Testis (tissue), 3 donors: ENCODE measurements around the gene HRH1. TPM values are rescaled to one million over a fixed set of nuclear protein-coding genes. Genes with fewer than 3 reads are reported as not detected.

Source experiments
- DNase-seq: peaks from one replicate; pipeline ENCODE4 v3.0.0-alpha.2; 2019
- H3K27ac ChIP-seq, 2 donors: fragments of 200-600 bp; sonication (generic); one replicate each; pipeline ENCODE4 v1.5.1; 2019
- H3K27me3 ChIP-seq: fragments of 200-600 bp; sonication (generic); one replicate; pipeline ENCODE4 v1.5.1; 2019
- H3K36me3 ChIP-seq: fragments of 200-600 bp; sonication (generic); one replicate; pipeline ENCODE4 v1.5.1; 2017; ENCODE audit warnings: low read depth; ENCODE audit errors: missing control alignments
- H3K4me1 ChIP-seq: fragments of 200-600 bp; sonication (generic); one replicate; pipeline ENCODE4 v1.5.1; 2019
- H3K4me3 ChIP-seq, 2 donors: fragments of 200-600 bp; sonication (generic); one replicate each; pipeline ENCODE4 v1.5.1; 2017 to 2019
- H3K9me3 ChIP-seq: fragments of 200-600 bp; sonication (generic); one replicate; pipeline ENCODE4 v1.5.1; 2017
- POLR2A ChIP-seq: fragments of 450-650 bp; IDR thresholded peaks from one replicate; pipeline ENCODE4 v1.6.1; 2017; ENCODE audit warnings: antibody characterized with exemption, mild to moderate bottlenecking, moderate library complexity
- WGBS, 2 donors: methylation state at CpG; one replicate each; pipeline ENCODE4 v1.1.5; 2018; 5-methylcytosine and 5-hydroxymethylcytosine counted together
- intact Hi-C: fragments of 100-400 bp; cut with DNase I; formaldehyde crosslinking; loops from one replicate; pipeline ENCODE4 v1.15.1; 2023; ENCODE audit warnings: low total_unique reads
- polyA plus RNA-seq: library from polyadenylated mRNA; stranded (reverse); fragments of 350-450 nt; fragmentation: Illumina TruSeq; extraction: RNeasy Lipid Tissue Mini Kit (QIAGEN cat#74804); gene quantifications from one replicate; pipeline ENCODE4 v1.2.3, GENCODE V29; 2014; ENCODE audit warnings: low read depth, low replicate concordance; ENCODE audit not compliant: insufficient read depth
- total RNA-seq, 2 donors: library from RNA; depleted of rRNA; stranded (reverse); fragments of >200 nt; gene quantifications; one replicate each; pipeline ENCODE4 v1.2.3, GENCODE V29; 2016
- TF ChIP-seq, protein P1 (sequence below), 3 experiments: fragments of 450-650 bp in 2 of 3; fragments of 200-600 bp in 1 of 3; sonication (generic) in 1 of 3; IDR thresholded peaks; one replicate each; pipeline ENCODE4 v1.5.1; 2016 to 2019; ENCODE audit warnings: antibody characterized with exemption in 3 of 3, mild to moderate bottlenecking in 2 of 3, moderate library complexity in 1 of 3

The HRH1 gene
- total and polyA plus RNA-seq, 3 donors from 2014 or later = 1.6 to 3.2 (median 2.5) TPM

GRCh38 chr3:11238880-11239279 is 84.6 kb downstream of the HRH1 start:
- WGBS, 2 donors = 88 to 92% methylated on average over 1 of the region's 1 CpG

GRCh38 chr3:11239796-11240195 is 85.5 kb downstream of the HRH1 start:
- no peak for DNase-seq
- Histone ChIP-seq H3K4me3 (no peak overlapping the region), H3K27ac (no peak overlapping the region), H3K36me3 (no peaks in the 10 kb centered on the region), H3K27me3 (no peaks in the 10 kb centered on the region), H3K9me3 (no peaks in the 10 kb centered on the region), H3K4me1 (no peaks in the 10 kb centered on the region)
- 30 to 33% methylated on average over 1 of the region's 1 CpG for WGBS, 2 donors
- TF ChIP-seq, protein P1, sequence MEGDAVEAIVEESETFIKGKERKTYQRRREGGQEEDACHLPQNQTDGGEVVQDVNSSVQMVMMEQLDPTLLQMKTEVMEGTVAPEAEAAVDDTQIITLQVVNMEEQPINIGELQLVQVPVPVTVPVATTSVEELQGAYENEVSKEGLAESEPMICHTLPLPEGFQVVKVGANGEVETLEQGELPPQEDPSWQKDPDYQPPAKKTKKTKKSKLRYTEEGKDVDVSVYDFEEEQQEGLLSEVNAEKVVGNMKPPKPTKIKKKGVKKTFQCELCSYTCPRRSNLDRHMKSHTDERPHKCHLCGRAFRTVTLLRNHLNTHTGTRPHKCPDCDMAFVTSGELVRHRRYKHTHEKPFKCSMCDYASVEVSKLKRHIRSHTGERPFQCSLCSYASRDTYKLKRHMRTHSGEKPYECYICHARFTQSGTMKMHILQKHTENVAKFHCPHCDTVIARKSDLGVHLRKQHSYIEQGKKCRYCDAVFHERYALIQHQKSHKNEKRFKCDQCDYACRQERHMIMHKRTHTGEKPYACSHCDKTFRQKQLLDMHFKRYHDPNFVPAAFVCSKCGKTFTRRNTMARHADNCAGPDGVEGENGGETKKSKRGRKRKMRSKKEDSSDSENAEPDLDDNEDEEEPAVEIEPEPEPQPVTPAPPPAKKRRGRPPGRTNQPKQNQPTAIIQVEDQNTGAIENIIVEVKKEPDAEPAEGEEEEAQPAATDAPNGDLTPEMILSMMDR (IDR thresholded peaks at IDR 0.05) = no peak
- TF ChIP-seq POLR2A = no peak
- intact Hi-C loops = no loop called here

More at GRCh38 chr3:11238880-11239279, 84.6 kb downstream of the HRH1 start:
- no peaks in the 10 kb centered on the region for H3K36me3 ChIP-seq
- TF ChIP-seq POLR2A = no peak
- TF ChIP-seq, protein P1 (IDR thresholded peaks at IDR 0.05) = no peak
- no peak for DNase-seq
- H3K4me3 ChIP-seq = no peak overlapping the region
- no peaks in the 10 kb centered on the region for H3K4me1 ChIP-seq
- intact Hi-C loops = no loop called here
- H3K27me3 ChIP-seq = no peaks in the 10 kb centered on the region
- no peak overlapping the region for H3K27ac ChIP-seq
- no peaks in the 10 kb centered on the region for H3K9me3 ChIP-seq

DNA sequence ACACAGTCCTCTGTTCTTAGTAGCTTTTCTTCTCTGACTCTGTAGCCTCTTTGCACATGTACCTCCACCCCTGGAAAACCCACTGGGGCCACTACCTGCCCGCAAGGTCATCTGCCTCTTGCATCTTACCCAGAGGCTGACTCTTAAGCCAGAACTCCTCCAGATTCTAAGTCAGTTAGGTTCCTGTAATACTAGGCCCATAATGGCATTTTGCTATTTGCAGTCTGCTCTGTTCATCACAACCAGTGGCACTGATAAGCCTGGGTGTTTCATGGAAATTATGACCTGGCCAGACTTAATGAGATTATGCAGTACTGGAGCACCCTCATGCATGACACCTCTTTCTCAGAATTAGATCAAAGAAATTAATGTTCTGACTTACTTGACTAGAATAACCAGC is 86.2 kb downstream of the HRH1 start:
- Histone ChIP-seq H3K9me3 (no peaks in the 10 kb centered on the region), H3K4me1 (no peaks in the 10 kb centered on the region), H3K36me3 (no peaks in the 10 kb centered on the region), H3K27ac (no peak overlapping the region), H3K4me3 (no peak overlapping the region), H3K27me3 (no peaks in the 10 kb centered on the region)
- intact Hi-C loops = no loop called here
- DNase-seq = no peak
- 91 to 93% methylated on average over 1 of the region's 1 CpG for WGBS, 2 donors
- TF ChIP-seq, protein P1 (IDR thresholded peaks at IDR 0.05) = no peak
- TF ChIP-seq POLR2A = no peak

DNA sequence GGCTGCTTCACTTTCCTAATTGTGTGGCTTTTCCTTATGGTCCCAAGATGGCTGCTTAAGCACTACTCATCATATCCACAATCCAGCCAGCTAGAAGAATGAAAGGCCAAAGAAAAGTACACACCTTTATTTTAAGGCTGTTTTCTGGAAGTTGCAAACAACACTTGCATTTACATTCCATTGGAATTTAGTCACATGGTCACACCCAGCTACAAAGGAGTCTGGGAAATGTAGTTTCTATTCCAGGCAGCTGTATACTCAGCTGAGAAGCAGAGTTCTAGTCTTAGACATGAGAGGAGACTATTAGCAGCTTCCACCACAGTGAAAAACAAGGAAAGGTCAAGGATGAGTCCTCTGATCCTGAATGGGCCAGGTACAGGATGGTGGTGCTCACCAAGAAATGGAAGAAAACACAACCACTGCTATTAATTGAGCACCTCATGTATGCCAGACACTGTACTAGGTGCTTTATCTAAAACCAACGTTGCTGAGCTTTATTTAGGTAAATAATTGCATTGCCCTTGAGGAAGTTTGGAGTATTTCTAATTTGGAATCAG is 89.9 kb downstream of the HRH1 start:
- no peak for DNase-seq
- intact Hi-C loops = no loop called here
- Histone ChIP-seq H3K4me3 (no peak overlapping the region), H3K27me3 (no peaks in the 10 kb centered on the region), H3K27ac (no peak overlapping the region), H3K36me3 (no peaks in the 10 kb centered on the region), H3K9me3 (no peaks in the 10 kb centered on the region), H3K4me1 (no peaks in the 10 kb centered on the region)
- TF ChIP-seq, protein P1 (IDR thresholded peaks at IDR 0.05) = no peak
- no peak for TF ChIP-seq POLR2A
- 70 to 74% methylated on average over 1 of the region's 1 CpG for WGBS, 2 donors

GRCh38 chr3:11245276-11245675 is 91.0 kb downstream of the HRH1 start:
- Histone ChIP-seq H3K27me3 (no peaks in the 10 kb centered on the region), H3K9me3 (no peaks in the 10 kb centered on the region), H3K27ac (no peak overlapping the region), H3K4me3 (no peak overlapping the region), H3K4me1 (no peaks in the 10 kb centered on the region), H3K36me3 (no peaks in the 10 kb centered on the region)
- 80 to 88% methylated on average over 8 of the region's 8 CpGs for WGBS, 2 donors
- intact Hi-C loops = no loop called here
- TF ChIP-seq, protein P1 (IDR thresholded peaks at IDR 0.05) = no peak
- TF ChIP-seq POLR2A = no peak
- no peak for DNase-seq
